Inflammatory macrophage treated with lipopolysaccharide for 1 hour (primary cell): ENCODE data around the gene HDAC1.
A peak's percentile ranks its signal among the peaks of the same experiment; 100 is the strongest.

Experiments used
- DNase-seq, 2 donors: peaks; one replicate each; pipeline ENCODE4 v3.0.0-alpha.2; 2020 to 2022

The HDAC1 gene

GRCh38 chr1:32380057-32380456 lies 88.2 kb downstream of the HDAC1 start:
- peak; percentile 22 to 70 for DNase-seq
